C4-2B (cell line): ENCODE measurements around the gene KCNJ6.

Source experiments
- CTCF ChIP-seq: fragments of 450-650 bp; conservative IDR thresholded peaks from 2 replicates; pipeline ENCODE4 v1.5.1; 2017; ENCODE audit warnings: mild to moderate bottlenecking
- ZFX ChIP-seq: fragments of 450-650 bp; IDR thresholded peaks from 2 replicates; pipeline ENCODE4 v1.6.1; 2017

GRCh38 chr21:37656899-37657298, 259.4 kb downstream of the KCNJ6 start:
- no peak for TF ChIP-seq CTCF
- no peak for TF ChIP-seq ZFX
